Keratinocyte (primary cell): ENCODE data around the gene NARS2.

Experiments
- EZH2 ChIP-seq: IDR thresholded peaks from one replicate; pipeline ENCODE4 v1.6.1; 2012; ENCODE audit warnings: inconsistent platforms, mild to moderate bottlenecking, low read length, moderate library complexity
- TF ChIP-seq, protein P1 (sequence below), 3 experiments: IDR thresholded peaks in 1 of 3; conservative IDR thresholded peaks in 1 of 3; optimal IDR thresholded peaks in 1 of 3; 2 replicates in 2 of 3; 3 replicates in 1 of 3; pipeline versions ENCODE3 to v1.5.1; 2011; ENCODE audit warnings: low read length in 3 of 3, mild to moderate bottlenecking in 3 of 3, moderate library complexity in 2 of 3, control low read depth in 1 of 3, inconsistent platforms in 1 of 3; ENCODE audit not compliant: insufficient read depth in 2 of 3; ENCODE audit errors: extremely low read depth in 1 of 3

DNA sequence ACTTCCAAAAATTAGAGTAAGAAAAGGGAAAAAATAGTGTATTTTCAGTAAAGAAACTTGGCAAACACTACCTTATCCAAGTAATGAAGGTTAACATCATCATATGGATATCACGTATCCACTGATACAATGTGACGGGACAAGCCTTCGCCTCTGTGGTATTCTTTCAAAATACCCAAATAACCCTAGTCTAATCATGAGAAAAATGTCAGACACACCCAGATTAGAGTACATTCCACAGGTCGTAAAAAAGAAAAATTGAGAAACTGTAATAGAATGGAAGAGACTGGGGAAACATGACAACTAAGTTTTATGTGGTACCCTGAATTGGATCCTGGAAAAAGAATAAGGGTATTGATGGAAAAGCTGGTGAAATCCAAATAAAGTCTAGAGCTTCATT lies 48.9 kb downstream of the NARS2 start:
- TF ChIP-seq, protein P1, sequence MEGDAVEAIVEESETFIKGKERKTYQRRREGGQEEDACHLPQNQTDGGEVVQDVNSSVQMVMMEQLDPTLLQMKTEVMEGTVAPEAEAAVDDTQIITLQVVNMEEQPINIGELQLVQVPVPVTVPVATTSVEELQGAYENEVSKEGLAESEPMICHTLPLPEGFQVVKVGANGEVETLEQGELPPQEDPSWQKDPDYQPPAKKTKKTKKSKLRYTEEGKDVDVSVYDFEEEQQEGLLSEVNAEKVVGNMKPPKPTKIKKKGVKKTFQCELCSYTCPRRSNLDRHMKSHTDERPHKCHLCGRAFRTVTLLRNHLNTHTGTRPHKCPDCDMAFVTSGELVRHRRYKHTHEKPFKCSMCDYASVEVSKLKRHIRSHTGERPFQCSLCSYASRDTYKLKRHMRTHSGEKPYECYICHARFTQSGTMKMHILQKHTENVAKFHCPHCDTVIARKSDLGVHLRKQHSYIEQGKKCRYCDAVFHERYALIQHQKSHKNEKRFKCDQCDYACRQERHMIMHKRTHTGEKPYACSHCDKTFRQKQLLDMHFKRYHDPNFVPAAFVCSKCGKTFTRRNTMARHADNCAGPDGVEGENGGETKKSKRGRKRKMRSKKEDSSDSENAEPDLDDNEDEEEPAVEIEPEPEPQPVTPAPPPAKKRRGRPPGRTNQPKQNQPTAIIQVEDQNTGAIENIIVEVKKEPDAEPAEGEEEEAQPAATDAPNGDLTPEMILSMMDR (optimal IDR thresholded peaks at IDR 0.05 in 1 of 3, IDR thresholded peaks at IDR 0.05 in 1 of 3, conservative IDR thresholded peaks at IDR 0.05 in 1 of 3; ENCODE audit: extremely low read depth in 1 of 3, insufficient read depth in 2 of 3, low read length in 3 of 3), result no peak
- no peak for TF ChIP-seq EZH2
